GM23338 (cell line): Measurements from ENCODE around the gene B4GALT1. TPM values are rescaled to one million over a fixed set of nuclear protein-coding genes. Genes with fewer than 3 reads are reported as not detected.

Experiments used
- ATAC-seq: fragments of 200-7000 bp; cut with Tn5 transposase; 3 replicates; pipeline ENCODE4 v1.9.1; 2020
- DNase-seq: peaks from one replicate; pipeline ENCODE4 v3.0.0-alpha.2; 2015; ENCODE audit warnings: low spot score
- H2AFZ ChIP-seq: fragments of 200-600 bp; sonication (generic); 2 replicates; pipeline ENCODE4 v1.8.0; 2016; ENCODE audit warnings: antibody characterized with exemption, mild to moderate bottlenecking, moderate library complexity
- H3F3A ChIP-seq: fragments of 200-600 bp; sonication (generic); replicated peaks from 2 replicates; pipeline ENCODE4 v1.8.0; 2017; ENCODE audit warnings: antibody characterized with exemption, mixed run types, low read depth
- H3K27ac ChIP-seq: fragments of 200-600 bp; sonication (generic); 2 replicates; pipeline ENCODE4 v1.6.1; 2016; ENCODE audit warnings: low read depth
- H3K27me3 ChIP-seq: fragments of 200-600 bp; sonication (generic); 2 replicates; pipeline ENCODE4 v1.8.0; 2016; ENCODE audit warnings: mild to moderate bottlenecking, mixed run types, moderate library complexity; ENCODE audit not compliant: insufficient read depth
- H3K36me3 ChIP-seq: fragments of 200-600 bp; sonication (generic); 2 replicates; pipeline ENCODE4 v1.8.0; 2016; ENCODE audit warnings: mild to moderate bottlenecking; ENCODE audit not compliant: insufficient read depth
- H3K4me1 ChIP-seq: fragments of 200-600 bp; sonication (generic); 2 replicates; pipeline ENCODE4 v1.8.0; 2016; ENCODE audit warnings: mild to moderate bottlenecking, moderate library complexity; ENCODE audit not compliant: insufficient read depth
- H3K4me2 ChIP-seq: fragments of 200-600 bp; sonication (generic); 2 replicates; pipeline ENCODE4 v1.7.1; 2017; ENCODE audit warnings: mixed run types
- H3K4me3 ChIP-seq: fragments of 200-600 bp; sonication (generic); 2 replicates; pipeline ENCODE4 v1.6.1; 2016; ENCODE audit warnings: mixed run types
- H3K79me2 ChIP-seq: fragments of 200-600 bp; sonication (generic); replicated peaks from 2 replicates; pipeline ENCODE4 v1.8.0; 2017; ENCODE audit warnings: mild to moderate bottlenecking; ENCODE audit not compliant: insufficient read depth
- H3K9me2 ChIP-seq: fragments of 200-600 bp; sonication (generic); 2 replicates; pipeline ENCODE4 v1.8.0; 2017; ENCODE audit not compliant: insufficient read depth
- H4K20me1 ChIP-seq: fragments of 200-600 bp; sonication (generic); replicated peaks from 2 replicates; pipeline ENCODE4 v1.8.0; 2017; ENCODE audit warnings: mild to moderate bottlenecking; ENCODE audit not compliant: insufficient read depth
- H3K27ac Mint-ChIP-seq: 2 replicates; pipeline ENCODE4 v1.8.0; 2020; ENCODE audit warnings: inconsistent platforms, mild to moderate bottlenecking, moderate library complexity, mixed read lengths
- H3K27me3 Mint-ChIP-seq: 3 replicates; pipeline ENCODE4 v1.8.0; 2022; ENCODE audit warnings: low read depth, mild to moderate bottlenecking, moderate library complexity, mixed read lengths, inconsistent platforms; ENCODE audit not compliant: insufficient read depth, poor library complexity
- H3K36me3 Mint-ChIP-seq: 3 replicates; pipeline ENCODE4 v1.8.0; 2021; ENCODE audit warnings: low read depth, mild to moderate bottlenecking, inconsistent platforms, moderate library complexity, mixed read lengths
- H3K4me1 Mint-ChIP-seq: 3 replicates; pipeline ENCODE4 v1.8.0; 2020; ENCODE audit warnings: mild to moderate bottlenecking, inconsistent platforms, mixed read lengths
- H3K4me3 Mint-ChIP-seq: 3 replicates; pipeline ENCODE4 v1.8.0; 2021; ENCODE audit warnings: moderate library complexity, mild to moderate bottlenecking, inconsistent platforms, mixed read lengths
- H3K9me3 Mint-ChIP-seq: 3 replicates; pipeline ENCODE4 v1.8.0; 2020; ENCODE audit warnings: moderate library complexity, mild to moderate bottlenecking, inconsistent platforms, mixed read lengths
- CREB1 ChIP-seq: fragments of 250-450 bp; sonication (Bioruptor Pico); IDR thresholded peaks from 2 replicates; pipeline ENCODE4 v1.5.0; 2020; ENCODE audit warnings: low read depth, mild to moderate bottlenecking, moderate library complexity
- EZH2phosphoT487 ChIP-seq: fragments of 200-600 bp; sonication (generic); IDR thresholded peaks from one replicate; pipeline ENCODE4 v1.8.1; 2018; ENCODE audit warnings: antibody characterized with exemption; ENCODE audit not compliant: unreplicated experiment
- JUNB ChIP-seq: IDR thresholded peaks from one replicate; pipeline ENCODE4 v1.6.1; 2016; ENCODE audit warnings: antibody characterized with exemption; ENCODE audit not compliant: unreplicated experiment
- NANOG ChIP-seq: IDR thresholded peaks from 2 replicates; pipeline ENCODE4 v1.6.1; 2016; ENCODE audit warnings: antibody characterized with exemption, borderline replicate concordance
- POLR2AphosphoS5 ChIP-seq: IDR thresholded peaks from 2 replicates; pipeline ENCODE4 v1.6.1; 2016; ENCODE audit warnings: antibody characterized with exemption, low read depth
- STAT1 ChIP-seq: IDR thresholded peaks from one replicate; pipeline ENCODE4 v1.6.1; 2016; ENCODE audit warnings: antibody characterized with exemption; ENCODE audit not compliant: unreplicated experiment
- ZNF114 ChIP-seq: fragments of 250-450 bp; sonication (Bioruptor Pico); IDR thresholded peaks from 2 replicates; pipeline ENCODE4 v1.5.0; 2020; ENCODE audit warnings: mild to moderate bottlenecking, moderate library complexity
- ZNF331 ChIP-seq: fragments of 250-450 bp; sonication (Bioruptor Pico); IDR thresholded peaks from 2 replicates; pipeline ENCODE4 v1.5.0; 2020; ENCODE audit warnings: low read depth, mild to moderate bottlenecking, moderate library complexity
- polyA plus RNA-seq: library from polyadenylated mRNA; unstranded; fragments of >200 nt; fragmentation: Nextera tagmentation; extraction: Ambion mirVana; gene quantifications from 2 replicates; pipeline ENCODE4 v1.2.1, GENCODE V29; 2016
- total RNA-seq: library from RNA; depleted of rRNA; stranded (reverse); fragments of >200 nt; shearing (Covaris generic); gene quantifications from 2 replicates; pipeline ENCODE4 v1.2.3, GENCODE V29; 2014
- TF ChIP-seq, protein P1 (sequence below): IDR thresholded peaks from 2 replicates; pipeline ENCODE4 v1.6.1; 2016; ENCODE audit warnings: antibody characterized with exemption
- TF ChIP-seq, protein P2 (sequence below): fragments of 250-450 bp; sonication (Bioruptor Pico); IDR thresholded peaks from 2 replicates; pipeline ENCODE4 v1.5.0; 2020; ENCODE audit warnings: mild to moderate bottlenecking, moderate library complexity

Gene B4GALT1
- total and polyA plus RNA-seq, 2 experiments from 2014 or later, result 6.3 to 15.8 TPM

- Mint-ChIP-seq H3K27me3 (peaks cover 15% of the 10 kb centered on the region), H3K36me3 (peaks cover 26% of the 10 kb centered on the region), H3K27ac (peak within 1 kb of the TSS; percentile 100), H3K9me3 (no peaks in the 10 kb centered on the region; the same call in 2 of the 3 replicates), H3K4me1 (peaks cover 5% of the 10 kb centered on the region; the same call in 2 of the 3 replicates), H3K4me3 (peak within 1 kb of the TSS; percentile 100)
- H3K79me2 ChIP-seq, result peaks cover 46% of the 10 kb centered on the region
- H3K4me2 ChIP-seq, result peak within 1 kb of the TSS; percentile 100
- H3K9me2 ChIP-seq, result no peaks in the 10 kb centered on the region
- DNase-seq, result peak; percentile 99
- H4K20me1 ChIP-seq, result peaks cover 25% of the 10 kb centered on the region; the same call in 1 of the 2 replicates
- H3K27ac ChIP-seq, result peak within 1 kb of the TSS; percentile 46; the same call in 1 of the 2 replicates
- no peaks in the 10 kb centered on the region for H3K27me3 ChIP-seq
- H3K36me3 ChIP-seq, result peaks cover 20% of the 10 kb centered on the region
- TF ChIP-seq POLR2AphosphoS5 (peak; percentile 87), ZNF331 (peak; percentile 43; the same call in 1 of the 2 replicates), JUNB (no peak), ZNF114 (CRISPR knock-in tag) (no peak), NANOG (no peak), EZH2phosphoT487 (no peak), STAT1 (no peak), CREB1 (CRISPR knock-in tag) (peak; percentile 96)
- TF ChIP-seq, protein P1, sequence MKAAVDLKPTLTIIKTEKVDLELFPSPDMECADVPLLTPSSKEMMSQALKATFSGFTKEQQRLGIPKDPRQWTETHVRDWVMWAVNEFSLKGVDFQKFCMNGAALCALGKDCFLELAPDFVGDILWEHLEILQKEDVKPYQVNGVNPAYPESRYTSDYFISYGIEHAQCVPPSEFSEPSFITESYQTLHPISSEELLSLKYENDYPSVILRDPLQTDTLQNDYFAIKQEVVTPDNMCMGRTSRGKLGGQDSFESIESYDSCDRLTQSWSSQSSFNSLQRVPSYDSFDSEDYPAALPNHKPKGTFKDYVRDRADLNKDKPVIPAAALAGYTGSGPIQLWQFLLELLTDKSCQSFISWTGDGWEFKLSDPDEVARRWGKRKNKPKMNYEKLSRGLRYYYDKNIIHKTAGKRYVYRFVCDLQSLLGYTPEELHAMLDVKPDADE, result peak; percentile 78
- H3K4me1 ChIP-seq, result peaks cover 6% of the 10 kb centered on the region; the same call in 1 of the 2 replicates
- peak within 1 kb of the TSS; percentile 92 for H3K4me3 ChIP-seq
- peak; percentile 97 for ATAC-seq
- H2AFZ ChIP-seq, result peak within 1 kb of the TSS; percentile 73; the same call in 1 of the 2 replicates
- 0 out of 2 replicates have a peak, but pooled peaks cover 3% of the 10 kb centered on the region for H3F3A ChIP-seq
These were observed 90.8 kb downstream of the B4GALT1 start, which contains the start of gene SMU1 for GRCh38 chr9:33076046-33077004. Gene SMU1 (minus strand): TSS chr9:33076674. CDS start chr9:33076608, 66 bp downstream.

DNA sequence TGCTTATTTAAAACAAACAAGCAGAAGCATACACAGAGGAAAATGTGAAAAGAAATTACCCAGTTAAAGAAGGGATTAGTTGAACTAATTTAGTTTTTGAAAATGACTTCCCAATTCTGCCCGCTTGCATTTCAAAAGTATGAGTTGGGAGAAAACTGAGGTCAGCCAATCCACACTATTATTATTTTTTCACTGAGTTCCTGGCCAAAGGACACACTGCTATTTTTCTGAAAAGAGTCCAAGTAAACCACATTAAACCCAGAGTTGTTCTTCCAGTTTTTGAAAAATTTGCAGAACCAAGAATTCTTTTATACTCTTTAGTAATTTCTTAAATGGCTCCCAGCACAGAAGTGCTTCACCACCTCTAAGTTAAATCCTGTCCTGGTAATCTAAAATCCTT is 98.1 kb downstream of the B4GALT1 start:
- Histone ChIP-seq H4K20me1 (peaks cover 25% of the 10 kb centered on the region), H3K9me2 (no peaks in the 10 kb centered on the region), H3K4me1 (no peaks in the 10 kb centered on the region), H3K4me3 (no peak overlapping the region), H3F3A (no peaks in the 10 kb centered on the region), H3K27me3 (no peaks in the 10 kb centered on the region), H2AFZ (no peak overlapping the region), H3K4me2 (no peak overlapping the region), H3K27ac (no peak overlapping the region), H3K36me3 (peaks cover 52% of the 10 kb centered on the region), H3K79me2 (peaks cover 38% of the 10 kb centered on the region)
- ATAC-seq (no peak), DNase-seq (no peak)
- Mint-ChIP-seq H3K36me3 (peaks cover 68% of the 10 kb centered on the region), H3K27me3 (no peaks in the 10 kb centered on the region), H3K9me3 (no peaks in the 10 kb centered on the region), H3K4me1 (no peaks in the 10 kb centered on the region), H3K4me3 (no peak overlapping the region), H3K27ac (no peak overlapping the region)
- TF ChIP-seq JUNB (no peak), ZNF331 (no peak), NANOG (no peak), CREB1 (CRISPR knock-in tag) (no peak), POLR2AphosphoS5 (no peak), STAT1 (no peak), EZH2phosphoT487 (no peak)
- TF ChIP-seq, protein P2, sequence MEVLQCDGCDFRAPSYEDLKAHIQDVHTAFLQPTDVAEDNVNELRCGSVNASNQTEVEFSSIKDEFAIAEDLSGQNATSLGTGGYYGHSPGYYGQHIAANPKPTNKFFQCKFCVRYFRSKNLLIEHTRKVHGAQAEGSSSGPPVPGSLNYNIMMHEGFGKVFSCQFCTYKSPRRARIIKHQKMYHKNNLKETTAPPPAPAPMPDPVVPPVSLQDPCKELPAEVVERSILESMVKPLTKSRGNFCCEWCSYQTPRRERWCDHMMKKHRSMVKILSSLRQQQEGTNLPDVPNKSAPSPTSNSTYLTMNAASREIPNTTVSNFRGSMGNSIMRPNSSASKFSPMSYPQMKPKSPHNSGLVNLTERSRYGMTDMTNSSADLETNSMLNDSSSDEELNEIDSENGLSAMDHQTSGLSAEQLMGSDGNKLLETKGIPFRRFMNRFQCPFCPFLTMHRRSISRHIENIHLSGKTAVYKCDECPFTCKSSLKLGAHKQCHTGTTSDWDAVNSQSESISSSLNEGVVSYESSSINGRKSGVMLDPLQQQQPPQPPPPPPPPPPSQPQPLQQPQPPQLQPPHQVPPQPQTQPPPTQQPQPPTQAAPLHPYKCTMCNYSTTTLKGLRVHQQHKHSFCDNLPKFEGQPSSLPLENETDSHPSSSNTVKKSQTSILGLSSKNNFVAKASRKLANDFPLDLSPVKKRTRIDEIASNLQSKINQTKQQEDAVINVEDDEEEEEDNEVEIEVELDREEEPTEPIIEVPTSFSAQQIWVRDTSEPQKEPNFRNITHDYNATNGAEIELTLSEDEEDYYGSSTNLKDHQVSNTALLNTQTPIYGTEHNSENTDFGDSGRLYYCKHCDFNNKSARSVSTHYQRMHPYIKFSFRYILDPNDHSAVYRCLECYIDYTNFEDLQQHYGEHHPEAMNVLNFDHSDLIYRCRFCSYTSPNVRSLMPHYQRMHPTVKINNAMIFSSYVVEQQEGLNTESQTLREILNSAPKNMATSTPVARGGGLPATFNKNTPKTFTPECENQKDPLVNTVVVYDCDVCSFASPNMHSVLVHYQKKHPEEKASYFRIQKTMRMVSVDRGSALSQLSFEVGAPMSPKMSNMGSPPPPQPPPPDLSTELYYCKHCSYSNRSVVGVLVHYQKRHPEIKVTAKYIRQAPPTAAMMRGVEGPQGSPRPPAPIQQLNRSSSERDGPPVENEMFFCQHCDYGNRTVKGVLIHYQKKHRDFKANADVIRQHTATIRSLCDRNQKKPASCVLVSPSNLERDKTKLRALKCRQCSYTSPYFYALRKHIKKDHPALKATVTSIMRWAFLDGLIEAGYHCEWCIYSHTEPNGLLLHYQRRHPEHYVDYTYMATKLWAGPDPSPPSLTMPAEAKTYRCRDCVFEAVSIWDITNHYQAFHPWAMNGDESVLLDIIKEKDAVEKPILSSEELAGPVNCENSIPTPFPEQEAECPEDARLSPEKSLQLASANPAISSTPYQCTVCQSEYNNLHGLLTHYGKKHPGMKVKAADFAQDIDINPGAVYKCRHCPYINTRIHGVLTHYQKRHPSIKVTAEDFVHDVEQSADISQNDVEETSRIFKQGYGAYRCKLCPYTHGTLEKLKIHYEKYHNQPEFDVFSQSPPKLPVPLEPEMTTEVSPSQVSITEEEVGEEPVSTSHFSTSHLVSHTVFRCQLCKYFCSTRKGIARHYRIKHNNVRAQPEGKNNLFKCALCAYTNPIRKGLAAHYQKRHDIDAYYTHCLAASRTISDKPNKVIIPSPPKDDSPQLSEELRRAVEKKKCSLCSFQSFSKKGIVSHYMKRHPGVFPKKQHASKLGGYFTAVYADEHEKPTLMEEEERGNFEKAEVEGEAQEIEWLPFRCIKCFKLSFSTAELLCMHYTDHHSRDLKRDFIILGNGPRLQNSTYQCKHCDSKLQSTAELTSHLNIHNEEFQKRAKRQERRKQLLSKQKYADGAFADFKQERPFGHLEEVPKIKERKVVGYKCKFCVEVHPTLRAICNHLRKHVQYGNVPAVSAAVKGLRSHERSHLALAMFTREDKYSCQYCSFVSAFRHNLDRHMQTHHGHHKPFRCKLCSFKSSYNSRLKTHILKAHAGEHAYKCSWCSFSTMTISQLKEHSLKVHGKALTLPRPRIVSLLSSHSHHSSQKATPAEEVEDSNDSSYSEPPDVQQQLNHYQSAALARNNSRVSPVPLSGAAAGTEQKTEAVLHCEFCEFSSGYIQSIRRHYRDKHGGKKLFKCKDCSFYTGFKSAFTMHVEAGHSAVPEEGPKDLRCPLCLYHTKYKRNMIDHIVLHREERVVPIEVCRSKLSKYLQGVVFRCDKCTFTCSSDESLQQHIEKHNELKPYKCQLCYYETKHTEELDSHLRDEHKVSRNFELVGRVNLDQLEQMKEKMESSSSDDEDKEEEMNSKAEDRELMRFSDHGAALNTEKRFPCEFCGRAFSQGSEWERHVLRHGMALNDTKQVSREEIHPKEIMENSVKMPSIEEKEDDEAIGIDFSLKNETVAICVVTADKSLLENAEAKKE (CRISPR knock-in tag), result no peak
- TF ChIP-seq, protein P1, result no peak
